Effector memory CD4-positive, alpha-beta T cell (primary cell): ENCODE results near the gene S100A6.
"Not testable (repeated sequence)": the region's sequence is repeated elsewhere in the genome, so short reads cannot be mapped to it uniquely, and the experiment has no call there.

Source experiments
- DNase-seq, 3 donors: peaks; one replicate each; pipeline ENCODE4 v3.0.0-alpha.2; 2020
- H3K27ac ChIP-seq: 2 replicates; pipeline ENCODE4 v1.7.0; 2013; ENCODE audit warnings: mild to moderate bottlenecking, low read length, moderate library complexity; ENCODE audit not compliant: insufficient read depth, poor library complexity, severe bottlenecking
- H3K27me3 ChIP-seq: replicated peaks from 2 replicates; pipeline ENCODE4 v1.7.0; 2013; ENCODE audit warnings: mild to moderate bottlenecking, low read length; ENCODE audit not compliant: insufficient read depth, control insufficient read depth, poor library complexity, severe bottlenecking
- H3K36me3 ChIP-seq: 2 replicates; pipeline ENCODE4 v1.7.0; 2013; ENCODE audit warnings: mild to moderate bottlenecking, low read length, moderate library complexity; ENCODE audit not compliant: control insufficient read depth, insufficient read depth
- H3K4me1 ChIP-seq: 2 replicates; pipeline ENCODE4 v1.7.0; 2013; ENCODE audit warnings: low read length, mild to moderate bottlenecking; ENCODE audit not compliant: control insufficient read depth, insufficient read depth, poor library complexity, severe bottlenecking
- H3K4me3 ChIP-seq: 2 replicates; pipeline ENCODE4 v1.7.0; 2013; ENCODE audit warnings: low read length, low read depth, mild to moderate bottlenecking; ENCODE audit not compliant: insufficient read depth, poor library complexity, severe bottlenecking
- H3K9me3 ChIP-seq: 2 replicates; pipeline ENCODE4 v1.7.0; 2013; ENCODE audit warnings: mild to moderate bottlenecking, low read length, moderate library complexity; ENCODE audit not compliant: control insufficient read depth

The S100A6 gene

GRCh38 chr1:153565529-153566374, 30.0 kb upstream of the S100A6 start, which contains the start of gene S100A2:
S100A2 (minus strand) TSS chr1:153565844; CDS start chr1:153563877, 1,967 bp downstream.
- Histone ChIP-seq H3K4me1 (peaks cover 28% of the 10 kb centered on the region), H3K36me3 (no peaks in the 10 kb centered on the region), H3K27ac (peak within 1 kb of the TSS; percentile 69), H3K9me3 (no peaks in the 10 kb centered on the region), H3K4me3 (no peak within 1 kb of the TSS), H3K27me3 (no peaks in the 10 kb centered on the region)
- peak in 2 of 3 donors; percentile 23 to 26 for DNase-seq

- Histone ChIP-seq H3K9me3 (no peaks in the 10 kb centered on the region), H3K4me1 (peaks cover 28% of the 10 kb centered on the region), H3K36me3 (no peaks in the 10 kb centered on the region), H3K27ac (no peak overlapping the region), H3K27me3 (no peaks in the 10 kb centered on the region), H3K4me3 (no peak overlapping the region)
- no peak for DNase-seq
Observed at GRCh38 chr1:153563991-153564390, 28.2 kb upstream of the S100A6 start.

- DNase-seq, result no peak
- Histone ChIP-seq H3K9me3 (no peaks in the 10 kb centered on the region), H3K4me3 (no peak overlapping the region), H3K4me1 (peaks cover 28% of the 10 kb centered on the region), H3K36me3 (no peaks in the 10 kb centered on the region), H3K27me3 (no peaks in the 10 kb centered on the region), H3K27ac (no peak overlapping the region)
Observed at GRCh38 chr1:153563483-153563901, 27.7 kb upstream of the S100A6 start.

DNA sequence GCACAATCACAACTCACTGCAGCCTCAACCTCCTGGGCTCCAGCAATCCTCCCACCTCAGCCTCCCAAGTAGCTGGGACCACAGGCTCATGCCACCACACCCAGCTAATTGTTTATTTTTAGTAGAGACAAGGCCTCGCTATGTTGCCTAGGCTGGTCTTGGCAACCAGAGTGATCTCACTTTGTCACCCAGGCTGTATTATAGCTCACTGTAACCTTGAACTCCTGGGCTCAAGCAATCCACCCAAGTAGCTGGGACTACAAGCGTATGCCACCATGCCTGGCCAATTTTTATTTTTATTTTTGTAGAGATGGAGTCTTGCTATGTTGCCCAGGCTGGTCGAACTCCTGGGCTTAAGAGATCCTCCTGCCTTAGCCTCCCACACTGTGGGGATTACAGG, 26.2 kb upstream of the S100A6 start:
- not testable (repeated sequence) for H3K4me3 ChIP-seq, H3K9me3 ChIP-seq, DNase-seq, H3K27ac ChIP-seq, H3K36me3 ChIP-seq, H3K27me3 ChIP-seq
- H3K4me1 ChIP-seq, result peaks cover 17% of the 10 kb centered on the region

DNA sequence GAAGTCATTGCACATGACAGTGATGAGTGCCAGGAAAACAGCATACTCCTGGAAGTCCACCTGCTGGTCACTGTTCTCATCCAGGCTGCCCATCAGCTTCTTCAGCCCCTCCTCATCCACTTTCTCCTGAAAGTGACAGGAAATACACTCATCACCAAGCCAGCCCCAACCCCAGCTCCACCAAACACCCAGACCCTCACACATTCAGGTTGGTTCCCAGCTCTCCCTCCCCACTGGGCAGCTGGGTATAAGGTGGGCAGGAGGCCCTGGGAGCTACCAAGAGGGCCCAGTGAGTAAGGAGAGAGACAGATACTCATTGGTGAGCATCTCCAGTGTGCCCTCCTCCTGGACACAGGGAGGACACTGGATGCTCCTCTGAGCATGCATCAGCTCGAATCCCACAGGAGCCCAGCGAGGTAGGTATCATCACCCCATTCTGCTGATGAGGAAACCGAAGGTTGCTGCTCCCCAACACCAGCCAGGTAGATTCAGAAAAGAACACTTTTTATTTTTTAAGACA, 25.7 kb upstream of the S100A6 start:
- H3K4me1 ChIP-seq, result peaks cover 12% of the 10 kb centered on the region
- H3K27me3 ChIP-seq, result no peaks in the 10 kb centered on the region
- H3K27ac ChIP-seq, result no peak overlapping the region
- H3K36me3 ChIP-seq, result no peaks in the 10 kb centered on the region
- no peak overlapping the region for H3K4me3 ChIP-seq
- H3K9me3 ChIP-seq, result no peaks in the 10 kb centered on the region
- DNase-seq, result no peak

- Histone ChIP-seq H3K4me3 (no peak overlapping the region), H3K27ac (no peak overlapping the region), H3K36me3 (no peaks in the 10 kb centered on the region), H3K27me3 (no peaks in the 10 kb centered on the region), H3K4me1 (peaks cover 7% of the 10 kb centered on the region), H3K9me3 (no peaks in the 10 kb centered on the region)
- DNase-seq, result no peak
Observed at GRCh38 chr1:153560771-153561465, 25.1 kb upstream of the S100A6 start.

GRCh38 chr1:153560241-153560640, 24.4 kb upstream of the S100A6 start:
- Histone ChIP-seq H3K27ac (no peak overlapping the region), H3K27me3 (no peaks in the 10 kb centered on the region), H3K4me3 (no peak overlapping the region), H3K9me3 (no peaks in the 10 kb centered on the region), H3K4me1 (no peaks in the 10 kb centered on the region), H3K36me3 (no peaks in the 10 kb centered on the region)
- DNase-seq, result no peak

GRCh38 chr1:153557877-153558276, 22.1 kb upstream of the S100A6 start:
- H3K27me3 ChIP-seq, result no peaks in the 10 kb centered on the region
- DNase-seq, result no peak
- no peak overlapping the region for H3K27ac ChIP-seq
- no peaks in the 10 kb centered on the region for H3K9me3 ChIP-seq
- H3K36me3 ChIP-seq, result no peaks in the 10 kb centered on the region
- no peak overlapping the region for H3K4me3 ChIP-seq
- no peaks in the 10 kb centered on the region for H3K4me1 ChIP-seq

GRCh38 chr1:153556348-153556747, 20.6 kb upstream of the S100A6 start:
- no peak overlapping the region for H3K4me3 ChIP-seq
- no peaks in the 10 kb centered on the region for H3K4me1 ChIP-seq
- H3K27ac ChIP-seq, result no peak overlapping the region
- H3K36me3 ChIP-seq, result no peaks in the 10 kb centered on the region
- DNase-seq, result no peak
- H3K27me3 ChIP-seq, result no peaks in the 10 kb centered on the region
- H3K9me3 ChIP-seq, result no peaks in the 10 kb centered on the region
